NCI-H446 treated with DMSO at 0.1 percent for 48 hours (cell line): Measurements from ENCODE around the gene NGDN.

Experiments
- DNase-seq: peaks from one replicate; lab custom pipeline; 2025; lab: John Stamatoyannopoulos, UW

Gene NGDN

GRCh38 chr14:23469906-23470403 is 452 bp downstream of the NGDN start:
- DNase-seq: no peak

GRCh38 chr14:23470947-23471346 is 1.4 kb downstream of the NGDN start:
- DNase-seq: no peak

DNA sequence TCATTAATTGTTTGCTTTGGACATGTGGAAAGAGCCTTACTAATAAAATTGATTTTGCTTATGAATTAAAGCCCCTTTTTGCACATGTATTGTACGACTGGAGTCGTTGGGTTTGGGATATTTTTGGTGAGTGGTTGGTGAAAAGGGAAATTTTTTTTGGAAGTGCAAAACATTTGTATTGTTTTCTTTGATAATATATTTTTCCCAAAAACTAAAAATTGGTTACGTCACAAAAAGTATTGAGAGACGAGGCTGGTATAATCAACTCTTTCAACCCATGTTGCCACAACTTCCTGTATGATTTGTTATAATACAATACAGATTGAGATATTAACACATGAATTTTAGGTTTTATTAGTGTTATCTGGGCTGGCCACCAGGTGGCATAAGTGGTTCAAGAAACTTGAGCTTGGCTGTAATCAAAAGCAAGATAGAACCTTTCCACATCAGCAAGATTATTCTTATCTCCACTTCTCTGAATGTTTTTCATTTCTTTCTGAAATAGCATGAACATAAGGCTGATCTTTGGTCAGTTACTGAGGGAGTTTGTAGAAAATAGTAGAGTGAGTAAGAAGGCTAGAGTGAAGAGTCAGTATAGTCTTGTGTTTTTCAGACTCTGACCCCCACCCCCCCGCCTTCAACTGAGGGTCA is 8.7 kb downstream of the NGDN start:
- DNase-seq: peak; percentile 52

DNA sequence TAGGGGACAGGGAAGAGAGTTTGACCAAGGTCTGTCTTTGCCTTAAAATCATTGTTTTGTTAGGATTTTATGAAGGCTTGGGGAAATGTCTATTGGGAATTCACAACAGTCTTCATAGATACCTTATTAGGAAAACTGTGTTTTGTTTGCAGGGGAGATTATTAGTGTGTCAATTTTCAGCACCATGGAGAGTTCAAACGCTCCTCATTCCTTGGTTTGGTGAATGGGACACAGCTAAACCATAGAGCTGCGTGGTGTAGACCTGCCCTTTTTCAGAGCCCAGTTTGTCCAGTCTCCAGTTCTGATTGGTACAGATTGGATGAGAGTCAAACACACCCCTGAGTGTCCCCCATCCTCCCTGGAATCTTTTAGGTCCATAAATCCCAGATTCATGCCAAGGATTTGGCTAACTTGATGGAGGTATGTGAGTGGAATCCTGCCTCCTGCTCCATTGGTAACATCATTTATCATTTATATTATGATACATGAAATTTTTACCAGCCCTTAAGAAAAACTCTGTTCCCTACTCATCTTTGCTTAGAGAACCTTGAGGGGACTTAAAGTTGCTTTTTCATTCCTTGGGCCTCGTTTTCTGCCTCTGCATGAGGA is 12.0 kb downstream of the NGDN start:
- no peak for DNase-seq

DNA sequence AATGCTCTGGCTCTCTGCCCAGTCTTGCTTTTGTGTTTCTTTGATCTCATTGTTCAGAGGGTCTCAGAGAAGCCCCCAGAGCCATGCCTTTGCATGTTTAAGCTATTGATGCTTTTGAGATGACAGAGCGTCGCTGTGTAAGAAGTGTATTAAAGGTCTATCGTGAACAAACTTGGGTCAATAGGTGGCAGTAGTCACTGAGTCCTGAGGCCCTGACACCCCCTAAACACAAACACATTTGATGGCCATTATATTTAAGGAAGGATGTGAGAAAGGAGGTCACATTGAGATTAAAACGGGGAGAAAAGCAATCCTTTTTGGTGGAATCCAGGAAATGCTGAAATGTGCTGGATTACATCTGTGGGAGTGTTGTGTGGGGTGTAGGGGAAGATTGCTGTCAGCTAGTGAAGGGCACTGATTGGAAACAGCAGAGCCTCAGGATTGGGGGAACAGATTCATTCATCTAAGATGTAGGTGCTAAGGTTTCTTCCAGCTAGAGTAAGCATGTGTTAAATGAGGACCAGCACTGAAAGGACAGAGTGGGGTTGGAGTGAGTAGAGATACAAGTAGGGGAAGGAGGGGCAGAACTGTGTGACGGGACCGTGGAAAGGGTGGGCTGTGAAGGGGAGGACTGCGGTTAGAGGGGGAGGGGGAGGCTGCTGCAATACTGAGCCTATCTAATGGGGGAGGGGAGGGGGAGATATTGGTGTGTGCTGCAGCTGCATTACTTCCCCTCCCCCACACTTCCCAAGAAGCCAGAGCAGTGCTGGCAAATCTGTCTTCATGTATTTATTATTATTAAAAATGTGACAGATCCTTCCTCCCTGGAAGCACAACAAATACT is 12.7 kb downstream of the NGDN start:
- no peak for DNase-seq

- no peak for DNase-seq
Measured at GRCh38 chr14:23482823-23483148, 13.3 kb downstream of the NGDN start.

DNA sequence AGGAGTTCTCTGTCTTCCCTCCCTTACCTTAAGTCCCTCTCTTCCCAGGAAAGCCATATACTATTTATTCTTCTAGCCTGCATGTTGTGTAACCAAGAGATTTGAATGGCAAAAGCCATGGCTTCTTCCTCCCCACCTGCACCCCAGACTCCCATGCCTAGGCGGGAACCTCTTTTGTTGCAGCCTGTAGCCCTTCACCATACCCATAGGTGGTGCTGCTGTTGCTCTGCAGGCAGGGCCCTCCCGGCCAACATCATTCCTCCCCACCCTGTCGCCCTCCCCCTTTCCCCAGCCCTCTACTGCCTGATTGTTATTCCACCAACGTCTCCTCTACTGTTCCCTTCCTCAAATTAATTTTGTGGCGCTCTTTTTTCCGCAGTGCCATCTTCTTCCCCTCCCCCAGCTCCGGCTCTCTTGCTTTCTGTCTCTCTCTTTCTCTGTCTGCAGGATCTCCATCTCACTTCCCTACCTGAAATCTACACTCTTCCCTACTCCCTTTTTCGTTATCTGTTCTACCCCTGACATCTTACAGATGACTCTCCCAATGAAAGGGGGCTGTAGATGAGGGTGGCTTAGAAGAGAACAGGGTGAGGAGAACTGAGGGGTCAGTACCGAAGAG is 13.8 kb downstream of the NGDN start:
- DNase-seq: peak; percentile 51

DNA sequence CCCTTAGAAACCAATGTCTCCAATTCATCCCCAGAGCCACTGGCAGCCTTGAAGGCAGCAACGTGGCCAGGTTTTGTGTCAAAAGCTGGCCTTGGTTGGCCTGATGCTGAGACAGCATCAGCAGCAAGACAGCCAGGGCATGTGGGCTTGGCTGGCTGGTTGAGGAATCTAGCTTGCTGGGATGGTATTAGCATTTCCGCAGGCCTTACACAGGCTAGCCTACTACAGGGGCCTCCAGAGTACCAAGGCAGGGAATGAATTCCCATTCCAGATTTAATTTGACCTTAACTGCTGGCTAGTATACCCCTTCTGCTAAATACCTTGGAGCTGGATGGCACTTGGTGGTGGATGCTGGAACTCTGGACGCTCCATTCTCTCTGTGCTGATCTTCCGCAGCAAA is 15.8 kb downstream of the NGDN start:
- DNase-seq: no peak

GRCh38 chr14:23486036-23486435 is 16.5 kb downstream of the NGDN start:
- no peak for DNase-seq

GRCh38 chr14:23487216-23487615 is 17.7 kb downstream of the NGDN start:
- DNase-seq: peak; percentile 10

DNA sequence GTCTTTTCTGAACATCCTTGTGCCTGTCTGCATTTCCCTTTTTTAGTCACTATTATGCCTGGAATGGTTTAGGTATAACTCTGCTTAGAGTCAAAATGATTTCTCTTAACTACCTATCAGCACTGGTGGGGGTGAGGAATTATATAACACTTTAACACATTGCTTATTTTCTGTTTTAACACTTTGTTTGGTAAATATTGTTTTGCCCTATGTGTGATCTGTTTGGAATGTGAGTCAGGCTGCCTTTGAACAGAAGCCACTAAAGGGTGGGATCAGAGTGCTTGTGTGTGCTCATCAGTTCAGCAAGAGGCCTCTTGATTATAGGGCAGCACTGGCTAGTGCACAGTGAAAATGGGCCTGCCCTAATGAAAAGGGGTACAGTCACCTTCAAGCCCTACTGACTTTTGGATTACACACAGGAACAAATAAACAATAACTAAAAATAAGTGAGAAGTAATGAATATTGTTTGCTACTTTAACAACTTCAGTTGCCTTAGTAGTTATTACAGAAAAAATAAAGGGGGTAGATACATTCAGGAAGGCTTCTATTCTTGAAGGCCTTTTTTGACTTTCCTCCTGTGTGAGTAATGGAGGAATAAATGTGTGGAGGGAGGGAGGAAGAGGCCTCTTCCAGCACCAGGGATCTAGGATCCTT is 23.2 kb downstream of the NGDN start:
- no peak for DNase-seq

DNA sequence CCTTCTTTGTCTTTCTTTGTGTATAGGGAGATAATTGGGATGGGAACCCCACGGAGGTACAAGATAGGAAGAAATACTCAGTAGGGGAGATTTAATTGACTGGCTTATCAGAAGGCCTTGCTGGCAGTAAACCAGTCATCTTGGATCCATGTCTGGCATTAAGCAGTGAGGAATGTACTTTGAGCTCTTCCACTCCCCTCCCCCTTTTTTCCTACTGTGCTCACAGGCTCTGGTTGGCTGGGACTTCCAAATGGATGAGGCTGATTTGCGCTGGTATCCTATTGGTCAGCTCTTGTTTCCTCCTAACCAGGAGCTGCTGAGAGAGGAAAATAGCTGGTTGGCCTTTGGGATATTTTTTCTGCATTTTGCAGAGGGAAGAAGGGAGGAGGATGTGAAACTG is 24.7 kb downstream of the NGDN start:
- DNase-seq: no peak

DNA sequence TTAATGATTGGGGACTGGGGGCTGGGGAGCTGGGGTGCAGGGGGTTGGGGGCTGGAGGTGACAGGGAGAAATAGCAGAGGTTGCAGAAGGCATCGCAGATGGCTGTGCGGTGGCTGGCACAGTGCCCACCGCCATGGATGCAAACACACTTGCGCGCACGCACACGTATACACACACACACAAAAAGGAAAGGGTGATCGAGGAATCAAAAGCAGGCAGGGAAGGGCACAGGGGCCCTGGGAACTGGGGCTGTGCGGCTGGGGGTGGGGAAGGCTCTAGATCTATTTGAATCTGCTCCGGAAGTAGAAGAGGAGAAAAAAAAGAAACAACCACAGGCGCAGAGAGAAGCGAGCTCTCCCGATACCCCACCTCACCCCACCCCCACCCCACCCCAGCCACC is 42.7 kb downstream of the NGDN start:
- DNase-seq: peak; percentile 11

GRCh38 chr14:23513005-23513817 is 43.7 kb downstream of the NGDN start:
- peak; percentile 87 for DNase-seq

- DNase-seq: peak; percentile 99
Measured at GRCh38 chr14:23513818-23514643, 44.5 kb downstream of the NGDN start.

DNA sequence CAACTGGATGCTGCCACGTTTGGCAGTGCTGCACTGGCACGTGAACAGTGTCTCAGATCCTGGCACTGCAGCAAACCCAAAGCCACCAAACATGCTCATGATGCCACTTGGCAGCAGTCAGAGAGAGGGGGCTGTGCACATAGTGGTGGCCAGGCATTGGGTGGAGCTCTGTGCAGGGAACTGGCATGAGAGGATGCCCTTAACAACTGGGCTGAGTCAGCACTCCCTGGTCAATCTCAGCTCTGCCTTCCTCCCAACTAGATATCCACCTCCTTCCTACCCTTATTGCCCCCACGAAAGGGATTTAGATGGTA is 45.1 kb downstream of the NGDN start:
- DNase-seq: peak; percentile 96

DNA sequence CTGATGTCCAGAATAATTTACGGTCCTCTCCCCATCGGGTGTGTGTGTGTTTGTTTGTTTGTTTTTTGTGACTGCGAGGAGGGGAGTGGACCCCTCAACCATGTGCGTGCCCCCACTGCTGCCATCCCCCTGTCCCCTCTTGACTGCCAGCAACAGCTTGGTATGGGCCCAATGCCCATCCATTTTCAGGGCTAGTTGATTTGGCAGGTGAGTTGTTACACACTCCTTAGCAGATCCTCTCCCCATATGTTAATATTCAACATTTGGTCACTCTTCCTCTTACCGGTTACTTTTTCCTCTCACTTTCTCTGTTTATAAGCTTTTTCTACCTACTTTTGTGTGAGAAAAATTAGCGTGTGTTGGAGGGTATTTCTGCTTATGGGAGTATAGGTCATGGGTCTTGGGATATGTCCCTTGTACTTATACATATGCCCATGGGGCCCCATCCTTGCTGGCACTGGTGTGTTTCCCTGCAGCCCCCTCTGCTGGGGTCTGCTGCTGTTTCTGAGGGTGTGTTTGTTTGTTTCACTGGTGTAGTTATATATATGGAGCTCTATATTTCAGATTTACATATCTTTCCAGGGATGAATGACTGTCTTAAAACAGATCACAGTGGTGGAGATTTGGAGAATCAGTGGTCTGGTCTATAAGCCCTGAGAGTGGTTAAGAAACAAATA is 48.3 kb downstream of the NGDN start:
- no peak for DNase-seq

DNA sequence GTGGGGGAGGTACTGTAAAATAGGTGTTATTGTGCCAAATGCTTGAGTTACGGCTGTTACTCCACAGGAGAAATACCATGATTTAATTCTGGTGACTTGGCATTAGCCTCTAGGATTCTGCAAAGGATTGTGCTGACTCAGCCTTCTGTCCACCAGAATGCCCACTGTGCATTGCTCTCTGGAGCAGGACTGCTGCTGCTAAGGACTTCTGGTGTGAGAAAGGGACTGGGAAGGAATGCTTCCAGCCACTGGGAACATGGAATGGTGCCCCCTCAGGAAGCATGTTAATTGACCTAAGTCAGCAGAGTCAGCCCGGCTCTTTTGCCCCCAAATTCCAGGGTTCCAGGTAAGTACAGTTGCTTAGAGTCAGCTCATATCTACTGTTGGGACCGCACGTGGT is 49.2 kb downstream of the NGDN start:
- peak; percentile 3 for DNase-seq

DNA sequence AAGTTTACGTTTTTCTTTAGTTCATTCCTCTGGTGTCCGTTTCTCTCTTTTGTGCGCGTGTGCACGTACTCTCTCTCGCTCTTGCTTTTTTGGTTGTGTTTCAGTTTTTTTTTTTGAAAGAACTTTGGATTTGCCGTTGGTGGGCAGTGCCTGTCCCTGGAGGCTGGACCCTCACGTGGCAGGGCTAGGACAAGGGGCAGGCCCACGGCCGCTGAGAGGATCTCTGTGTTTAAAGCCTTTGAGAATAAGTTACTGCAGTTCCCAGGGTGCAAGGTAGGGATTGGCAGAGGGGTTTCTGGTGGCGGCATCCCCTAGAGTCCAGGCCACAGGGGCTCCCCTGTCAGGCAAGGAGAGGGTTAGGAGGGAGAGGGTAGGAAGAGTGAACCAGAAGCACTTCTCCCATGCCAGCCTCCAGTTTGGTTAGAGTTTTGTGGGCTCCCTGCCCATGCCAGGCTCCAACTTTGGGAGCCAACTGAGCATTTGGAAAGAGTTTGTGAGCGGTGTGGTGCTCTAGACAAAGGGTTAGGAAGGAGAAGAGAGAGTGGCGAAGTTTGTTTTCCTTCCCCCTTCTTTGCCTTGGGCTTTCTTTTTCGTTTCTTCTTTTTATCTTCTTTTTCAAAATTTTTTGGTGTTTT is 51.5 kb downstream of the NGDN start:
- no peak for DNase-seq
